Stimulated activated CD8-positive, alpha-beta memory T cell treated with anti-CD3 and anti-CD28 coated beads, Interleukin-12 subunit alpha, Interleukin-12 subunit beta, amount 100 ng/mL, for 24 hours (primary cell): Measurements from ENCODE around the gene HPDL.

Source experiments
- DNase-seq: peaks from one replicate; pipeline ENCODE4 v3.0.0-alpha.2; 2020; ENCODE audit errors: extremely low read depth

The HPDL gene

DNA sequence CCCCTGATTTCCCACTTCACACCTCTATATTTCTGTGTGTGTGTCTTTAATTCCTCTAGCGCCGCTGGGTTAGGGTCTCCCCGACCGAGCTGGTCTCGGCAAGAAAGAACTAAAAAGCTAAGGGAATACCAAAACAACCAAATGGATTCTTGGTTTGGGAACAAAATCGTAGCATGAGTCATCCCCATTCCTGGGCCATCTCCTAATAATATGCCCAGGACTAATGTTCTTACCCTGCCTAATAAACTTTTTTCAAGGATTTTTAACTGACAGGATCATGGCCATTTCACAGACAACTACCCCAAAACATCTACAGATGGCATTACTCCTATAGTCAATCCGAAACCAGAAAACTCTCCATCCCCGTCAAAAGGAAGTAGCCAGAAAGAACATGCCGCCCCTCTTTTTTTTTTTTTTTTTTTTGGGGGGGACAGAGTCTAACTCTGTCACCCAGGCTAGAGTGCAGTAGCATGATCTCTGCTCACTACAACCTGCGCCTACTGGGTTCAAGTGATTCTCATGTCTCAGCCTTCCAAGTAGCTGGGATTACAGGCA, 4.1 kb upstream of the HPDL start:
- no peak for DNase-seq

DNA sequence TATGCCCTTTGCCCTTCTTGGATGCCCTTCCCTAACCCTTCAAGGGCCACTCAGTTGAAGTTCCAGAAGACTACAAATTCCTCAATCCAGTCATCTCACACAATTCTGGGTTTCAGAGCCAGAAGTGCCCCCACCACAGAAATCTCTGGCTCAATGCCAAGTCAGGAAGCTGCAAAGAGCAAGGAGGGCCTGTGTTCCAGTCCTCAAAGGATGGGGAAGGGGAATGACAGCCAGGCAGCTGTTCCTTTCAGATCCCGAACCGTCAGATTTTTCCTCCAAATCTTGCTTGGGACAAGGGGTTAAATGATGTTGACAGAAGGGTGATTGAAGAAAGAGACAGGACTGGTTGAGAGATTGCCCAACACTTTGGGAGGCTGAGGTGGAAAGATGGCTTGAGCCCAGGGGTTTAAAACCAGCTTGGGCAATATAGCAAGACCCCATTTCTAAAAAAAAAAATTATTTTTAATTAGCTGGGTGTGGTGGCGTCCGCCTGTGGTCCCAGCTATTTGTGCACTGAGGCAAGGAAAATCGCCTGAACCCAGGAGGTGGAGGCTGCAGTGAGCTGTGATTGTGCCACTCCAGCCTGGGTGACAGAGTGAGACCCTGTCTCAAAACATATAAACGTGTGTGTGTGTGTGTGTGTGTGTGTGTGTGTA, 716 bp upstream of the HPDL start:
- DNase-seq: no peak

DNA sequence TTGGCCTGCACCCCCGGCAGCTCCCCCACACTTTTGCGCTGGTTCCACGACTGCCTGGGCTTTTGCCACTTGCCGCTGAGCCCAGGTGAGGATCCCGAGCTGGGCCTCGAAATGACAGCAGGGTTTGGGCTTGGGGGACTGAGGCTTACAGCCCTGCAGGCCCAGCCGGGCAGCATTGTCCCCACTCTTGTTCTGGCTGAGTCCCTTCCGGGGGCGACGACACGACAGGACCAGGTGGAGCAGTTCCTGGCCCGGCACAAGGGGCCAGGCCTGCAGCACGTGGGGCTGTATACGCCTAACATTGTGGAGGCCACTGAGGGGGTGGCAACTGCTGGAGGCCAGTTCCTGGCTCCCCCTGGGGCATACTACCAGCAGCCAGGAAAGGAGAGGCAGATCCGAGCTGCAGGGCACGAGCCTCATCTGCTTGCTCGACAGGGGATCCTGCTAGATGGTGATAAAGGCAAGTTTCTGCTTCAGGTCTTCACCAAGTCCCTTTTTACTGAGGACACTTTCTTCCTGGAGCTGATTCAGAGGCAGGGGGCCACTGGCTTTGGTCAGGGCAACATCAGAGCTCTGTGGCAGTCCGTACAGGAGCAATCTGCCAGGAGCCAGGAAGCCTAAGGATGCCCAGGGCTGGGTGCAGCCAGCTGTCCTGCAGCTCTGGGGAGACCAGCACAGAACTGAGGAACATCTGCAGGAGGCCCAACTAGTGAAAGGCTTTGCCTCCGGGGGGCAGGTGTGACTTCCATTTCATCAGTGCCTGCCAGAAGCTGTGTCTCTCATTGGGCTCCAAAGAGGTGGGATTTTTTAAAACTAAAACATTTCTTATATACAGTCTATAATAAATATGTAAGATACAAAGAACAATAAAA, 1.2 kb downstream of the HPDL start:
- DNase-seq: no peak

DNA sequence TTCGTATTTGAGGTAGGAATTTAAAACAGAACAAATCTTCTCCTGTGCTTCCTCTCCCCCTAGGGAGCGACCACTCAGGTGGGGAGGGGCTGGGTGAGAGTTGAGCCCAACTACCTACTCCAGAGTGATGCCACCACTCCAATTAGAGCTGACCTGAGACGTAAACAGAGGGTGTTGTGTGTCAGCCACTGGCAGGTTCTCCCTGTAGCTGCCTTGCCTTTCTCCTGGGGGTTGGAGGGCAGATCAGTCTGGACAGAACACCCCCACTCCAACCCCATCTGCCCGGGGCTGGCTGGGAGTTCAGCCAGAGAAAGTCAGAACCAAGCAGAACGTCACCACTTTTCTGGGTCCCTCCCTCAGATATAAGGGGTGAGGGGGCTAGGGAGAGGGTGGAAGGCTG, 2.0 kb downstream of the HPDL start:
- DNase-seq: no peak

DNA sequence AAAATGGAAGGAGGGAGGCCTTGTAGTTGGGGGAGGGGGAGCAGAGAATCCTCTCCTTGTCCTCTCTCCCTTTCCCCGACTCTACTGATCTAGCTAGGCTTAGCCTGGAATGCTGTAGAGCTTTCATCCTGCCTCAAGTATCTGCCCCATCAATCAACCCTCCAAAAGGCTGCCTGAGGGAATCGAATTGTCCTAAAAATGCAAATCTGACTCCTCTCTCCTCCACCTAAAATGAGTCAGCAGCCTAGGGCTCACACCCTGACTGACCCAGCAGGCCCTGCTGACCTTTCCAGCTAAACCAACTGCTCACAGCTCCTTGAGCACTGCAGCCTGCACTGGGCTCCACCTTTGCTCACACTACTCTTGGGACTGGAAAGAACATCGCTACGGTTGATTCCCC, 2.8 kb downstream of the HPDL start:
- no peak for DNase-seq

DNA sequence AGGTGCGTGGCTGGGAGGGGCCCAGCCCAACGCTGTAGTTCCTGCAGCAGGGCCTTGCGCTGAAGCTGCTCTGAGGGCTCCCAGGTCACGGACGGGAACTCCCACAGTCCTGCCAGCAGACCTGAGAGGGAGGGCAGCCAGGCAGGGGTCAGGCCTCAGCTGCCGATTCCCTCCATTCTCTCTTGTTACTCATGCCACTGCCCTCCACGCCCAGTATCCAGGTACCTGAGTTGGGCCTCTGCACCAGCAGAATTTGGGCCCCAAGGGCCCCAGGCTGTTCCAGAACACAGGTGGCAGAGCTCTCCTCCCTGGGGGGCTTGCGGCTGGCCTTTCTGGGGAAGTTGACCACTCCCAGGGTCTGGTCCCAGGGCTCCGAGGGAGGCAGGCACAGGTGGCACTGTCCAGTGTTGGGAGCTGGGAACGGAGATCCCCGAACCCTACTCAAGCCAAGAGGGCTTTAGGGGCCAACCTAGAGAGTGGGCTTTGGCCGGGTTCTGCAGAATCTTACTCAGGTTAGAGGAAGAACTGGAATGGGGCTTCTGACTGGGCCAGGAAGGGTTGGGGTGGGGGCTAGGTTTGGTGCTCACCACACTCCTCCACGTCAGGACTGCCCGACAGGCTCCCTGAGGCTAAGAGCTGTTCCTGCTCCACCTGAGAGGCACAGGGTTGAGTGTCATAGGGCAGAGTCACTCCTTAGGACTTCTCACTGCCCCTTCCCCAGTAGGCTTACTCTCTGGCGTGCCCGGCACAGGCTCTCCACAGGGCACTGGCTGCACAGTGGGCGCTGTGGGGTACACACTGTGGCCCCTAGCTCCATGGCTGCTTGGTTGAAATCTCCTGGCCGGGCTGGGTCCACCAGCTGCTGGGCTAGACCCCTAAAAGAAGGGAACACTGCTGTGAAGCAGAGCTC, 5.0 kb downstream of the HPDL start:
- no peak for DNase-seq

DNA sequence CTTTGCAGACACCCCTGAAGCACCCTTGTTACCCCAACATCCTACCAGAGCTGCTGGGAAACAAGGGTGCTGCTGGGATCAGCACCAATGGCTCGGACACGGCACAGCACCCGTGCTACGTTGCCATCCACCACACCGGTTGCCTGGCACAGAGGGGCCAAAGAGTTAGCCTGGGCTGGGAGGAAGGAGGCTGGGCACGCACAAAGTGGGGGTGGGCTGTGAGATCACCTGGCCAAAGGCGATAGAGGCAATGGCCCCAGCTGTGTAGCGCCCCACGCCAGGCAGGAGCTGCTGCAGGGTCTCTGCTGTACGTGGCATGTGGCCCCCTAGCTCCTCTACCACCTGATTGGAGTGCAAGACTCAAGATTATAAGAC, 5.6 kb downstream of the HPDL start:
- DNase-seq: no peak

DNA sequence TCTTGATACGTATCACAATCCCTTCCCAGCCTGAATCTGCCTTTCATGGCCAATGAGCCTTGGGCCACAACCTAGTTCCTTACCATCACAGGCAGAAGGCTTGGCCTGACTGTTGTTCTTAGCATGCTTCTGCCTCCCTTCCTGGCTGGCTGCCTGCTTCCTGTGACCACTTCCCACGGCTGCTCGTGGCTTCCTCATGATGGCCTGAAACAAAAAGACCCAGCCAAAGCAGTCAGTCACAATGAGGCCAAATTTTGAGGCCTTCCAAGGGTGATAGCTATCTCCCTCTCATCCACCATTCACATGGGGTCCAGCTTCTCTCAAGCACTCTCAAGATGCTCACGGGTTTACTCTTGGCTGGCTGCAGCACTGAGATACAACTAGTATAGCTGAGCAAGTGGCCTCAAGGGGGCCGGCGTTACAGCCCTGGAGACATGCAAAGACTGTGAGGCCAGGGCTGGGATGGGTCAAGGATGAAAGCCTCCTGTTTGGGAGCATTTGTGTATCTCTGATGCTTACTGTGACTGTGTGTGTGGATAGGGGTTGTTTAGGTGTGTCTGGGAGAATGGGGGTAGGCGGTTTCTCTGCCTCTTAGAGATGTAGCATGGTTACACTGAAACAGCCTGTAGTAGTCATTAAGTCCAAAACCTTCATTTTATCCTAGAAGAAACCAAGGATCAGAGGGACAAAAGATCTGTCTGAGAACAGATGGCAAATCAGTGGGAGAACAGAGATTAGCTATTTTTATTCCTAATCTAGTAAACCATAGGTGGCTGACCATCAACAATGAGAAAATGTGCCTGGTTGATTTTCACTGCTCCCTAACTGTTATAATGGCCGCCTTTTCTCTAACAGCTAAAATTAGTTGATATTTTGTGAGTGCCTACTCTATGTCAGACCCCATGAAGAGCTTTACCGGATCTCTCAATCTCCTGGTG, 7.9 kb downstream of the HPDL start:
- no peak for DNase-seq

DNA sequence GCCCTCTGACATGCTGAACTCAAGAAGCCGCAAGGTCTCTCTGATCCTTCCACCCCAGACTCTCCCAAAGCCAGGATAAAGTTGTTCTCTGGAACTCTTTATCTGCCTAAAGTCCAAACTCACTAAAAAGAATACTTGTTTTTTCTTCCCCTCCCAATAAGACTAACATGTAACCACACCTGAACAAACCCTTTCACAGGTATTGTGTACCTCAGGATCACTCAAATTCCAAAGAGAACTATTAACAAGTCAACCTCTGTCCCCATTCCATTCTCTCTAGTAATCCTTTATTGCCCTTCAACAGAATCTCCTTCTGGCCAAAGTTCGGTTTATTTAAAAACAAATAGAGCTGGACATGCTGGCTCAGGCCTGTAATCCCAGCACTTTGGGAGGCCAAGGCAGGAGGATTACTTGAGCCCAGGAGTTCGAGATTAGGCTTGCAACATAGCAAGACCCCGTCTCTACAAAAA, 9.2 kb downstream of the HPDL start:
- DNase-seq: no peak

DNA sequence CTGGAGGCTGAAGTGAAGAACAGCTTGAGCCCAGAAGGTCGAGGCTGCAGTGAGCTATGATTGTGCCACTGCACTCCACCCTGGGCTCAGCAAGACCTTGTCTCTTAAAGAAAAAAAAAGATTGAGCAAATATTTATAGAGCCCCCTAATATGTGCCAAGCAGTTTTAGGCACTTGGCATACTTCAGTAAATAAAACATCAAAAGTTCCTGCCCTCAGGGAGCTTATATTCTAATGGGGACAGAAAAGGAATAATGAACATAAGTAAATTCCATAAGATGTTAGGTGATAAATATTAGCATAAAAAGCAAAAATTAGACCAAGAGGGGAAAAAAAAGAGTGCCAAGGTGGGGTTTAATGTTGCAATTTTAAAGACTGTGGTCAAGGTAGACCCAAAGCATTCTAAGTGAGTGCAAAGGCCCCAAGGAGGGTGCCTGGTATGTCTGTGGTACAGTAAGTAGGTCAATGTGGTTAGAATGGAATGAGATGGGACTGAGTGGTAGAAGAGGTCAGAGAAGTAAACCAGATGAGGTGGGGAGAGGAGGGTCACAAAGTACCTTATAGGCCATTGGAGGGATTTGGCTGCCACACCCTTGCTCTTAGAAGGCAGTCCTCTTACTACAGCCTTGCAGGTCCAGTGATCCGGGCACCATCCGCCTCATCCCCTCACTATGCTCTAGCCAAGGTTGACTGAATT, 11.1 kb downstream of the HPDL start:
- no peak for DNase-seq

DNA sequence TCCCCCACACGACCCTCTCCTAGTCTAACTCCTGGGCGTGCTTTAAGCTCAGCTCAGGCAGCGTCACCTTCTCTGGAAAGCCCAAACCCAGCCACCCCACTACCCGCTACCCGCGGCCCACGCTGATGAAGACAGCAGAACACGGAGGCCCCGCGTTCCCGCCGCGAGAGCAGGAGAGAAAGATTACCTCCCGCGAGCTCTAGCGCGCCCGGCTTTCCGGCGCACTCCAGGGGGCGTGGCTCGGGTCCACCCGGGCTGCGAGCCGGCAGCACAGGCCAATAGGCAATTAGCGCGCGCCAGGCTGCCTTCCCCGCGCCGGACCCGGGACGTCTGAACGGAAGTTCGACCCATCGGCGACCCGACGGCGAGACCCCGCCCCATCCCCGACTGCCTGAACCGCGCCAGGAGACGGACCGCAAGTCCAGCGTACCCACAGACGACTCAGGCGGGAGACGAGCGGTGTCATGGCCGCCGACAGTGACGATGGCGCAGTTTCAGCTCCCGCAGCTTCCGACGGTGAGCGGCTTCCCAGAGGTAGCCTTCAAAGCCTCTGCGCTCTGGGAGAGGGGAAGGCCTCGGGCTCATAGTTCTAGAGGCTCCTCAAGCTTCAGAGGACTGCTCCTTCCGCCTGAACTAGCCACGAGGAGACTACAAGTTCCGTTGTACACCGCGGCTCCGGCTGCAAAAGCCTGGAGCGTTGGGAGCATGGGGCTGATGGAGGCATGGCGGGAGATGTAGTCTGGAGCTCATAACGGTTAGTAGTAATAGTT, 13.3 kb downstream of the HPDL start, which contains the start of the genes MUTYH and TOE1:
TSS of gene MUTYH (minus strand) at position 652 of the 770 bp plus-strand sequence. CDS start 5,935 bp downstream, outside the sequence.
TSS of gene TOE1 (plus strand) at position 382 of the 770 bp plus-strand sequence. CDS start at position 465, 83 bp downstream.
- peak; percentile 90 for DNase-seq

DNA sequence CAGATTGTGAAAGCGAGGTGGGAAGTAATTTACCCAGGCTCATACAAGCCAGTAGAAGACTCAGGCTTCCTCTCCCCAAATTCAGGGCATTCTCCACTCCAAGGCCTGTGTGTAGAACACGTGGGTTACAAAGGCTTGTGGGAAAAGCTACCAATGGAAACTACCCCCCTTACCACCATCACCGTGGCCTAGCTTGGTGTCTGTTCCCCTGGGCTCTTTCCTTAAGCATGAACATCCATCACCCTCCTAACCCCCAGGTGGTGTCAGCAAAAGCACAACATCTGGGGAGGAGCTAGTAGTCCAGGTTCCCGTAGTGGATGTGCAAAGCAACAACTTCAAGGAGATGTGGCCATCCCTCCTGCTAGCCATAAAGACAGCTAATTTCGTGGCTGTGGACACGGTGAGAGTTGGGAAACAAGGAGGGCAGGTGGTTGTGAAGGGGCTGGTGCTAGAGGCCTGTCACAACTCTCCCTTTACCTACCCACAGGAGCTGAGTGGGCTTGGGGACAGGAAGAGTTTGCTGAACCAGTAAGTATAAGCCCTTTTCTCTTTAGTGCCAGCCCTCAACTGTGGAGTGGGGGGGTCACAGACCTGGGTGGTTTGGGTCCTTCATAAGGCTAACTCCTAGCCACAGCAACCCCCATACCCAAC, 14.2 kb downstream of the HPDL start:
- no peak for DNase-seq

DNA sequence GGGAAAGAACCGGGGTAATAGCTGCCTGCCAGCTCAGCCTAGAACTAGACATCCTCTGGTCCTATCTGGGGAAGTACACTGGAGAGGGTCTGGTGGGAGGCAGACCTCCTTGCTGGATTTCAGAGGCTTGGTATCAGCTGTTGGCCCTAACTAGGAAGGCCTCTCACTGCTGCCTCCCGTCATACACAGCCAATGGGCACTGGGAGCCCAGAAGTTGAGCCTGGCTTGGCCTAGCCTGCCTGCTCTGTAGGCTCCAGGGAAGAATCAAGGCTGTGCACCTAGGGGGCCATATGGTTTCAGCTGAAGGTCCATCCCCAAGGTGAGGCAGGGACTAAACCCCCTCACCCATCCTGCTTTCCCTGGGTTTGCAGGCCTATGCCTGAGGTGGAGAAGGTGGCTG, 17.8 kb downstream of the HPDL start:
- no peak for DNase-seq

DNA sequence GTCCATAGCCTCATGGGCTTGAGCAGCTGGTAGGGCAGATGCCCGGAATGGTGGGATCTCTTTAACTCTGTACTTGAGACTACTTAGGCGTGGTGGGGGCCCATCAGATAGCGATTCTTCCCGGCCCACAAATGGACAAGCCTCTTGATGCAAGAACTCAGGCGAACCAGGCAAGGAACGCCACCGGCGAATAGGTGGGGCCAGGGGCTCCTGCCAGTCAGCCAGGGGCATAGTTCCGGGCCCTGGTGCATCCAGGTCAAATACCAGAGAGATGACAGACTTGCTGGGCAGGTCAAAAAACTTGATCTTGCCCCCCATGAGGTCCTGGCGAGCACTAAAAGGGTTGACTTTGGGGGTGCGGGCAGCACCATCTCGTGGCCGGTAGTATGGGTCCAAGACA, 18.3 kb downstream of the HPDL start:
- DNase-seq: no peak

DNA sequence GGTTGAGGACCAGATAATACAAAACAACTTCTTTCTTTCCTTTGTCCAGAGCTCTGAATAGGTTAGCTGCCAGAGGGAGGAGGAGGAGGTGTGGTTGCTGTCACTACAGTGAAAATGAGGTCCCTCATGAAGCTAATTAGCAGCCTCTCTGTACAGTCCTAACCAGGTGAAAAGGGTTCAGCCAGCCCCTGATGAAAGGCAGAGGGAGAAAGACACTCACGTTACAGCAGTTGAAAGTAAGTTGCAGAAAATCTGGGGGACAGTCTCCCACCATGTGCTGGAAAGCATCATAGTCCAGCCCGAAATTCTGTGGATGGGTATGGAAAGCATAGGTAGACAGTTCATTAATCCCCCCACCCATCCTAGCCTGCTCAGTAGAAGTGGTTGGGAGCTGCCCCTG, 19.8 kb downstream of the HPDL start:
- DNase-seq: no peak

DNA sequence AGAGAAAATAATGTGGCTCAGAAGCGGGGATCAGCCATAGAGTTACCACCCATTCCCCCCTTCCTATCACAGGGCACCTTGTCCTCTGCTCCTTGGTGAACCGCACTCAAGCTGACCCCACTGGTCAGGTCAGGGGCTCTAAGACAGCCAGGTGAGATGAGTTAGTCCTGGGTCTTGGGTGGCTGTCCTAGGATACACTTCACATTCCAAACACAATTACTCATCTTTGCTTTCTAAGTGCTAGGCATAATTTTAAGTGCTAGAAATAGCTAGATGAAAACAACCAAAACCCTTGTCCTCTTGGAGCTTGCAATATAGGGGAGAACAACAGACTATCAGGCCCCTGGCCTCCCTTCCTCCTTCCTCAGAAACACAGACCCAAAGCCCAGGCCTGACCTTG, 21.3 kb downstream of the HPDL start:
- DNase-seq: no peak

DNA sequence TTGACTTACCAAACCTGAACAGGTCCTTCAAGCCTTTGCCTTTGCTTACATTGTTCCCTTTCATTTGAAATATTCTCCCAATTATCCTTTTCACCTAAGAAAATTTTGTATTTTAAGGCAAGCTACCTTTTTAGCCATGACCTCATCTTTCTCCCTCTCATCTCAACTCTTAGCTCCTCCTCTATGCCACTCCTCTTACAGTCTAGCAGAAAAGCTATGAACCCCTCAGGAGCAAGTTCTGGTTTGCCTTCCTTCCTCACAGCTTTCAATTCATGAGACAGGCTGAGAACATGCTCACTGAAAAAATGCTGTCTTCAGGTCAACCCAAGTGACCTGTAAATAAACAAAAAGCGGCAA, 21.9 kb downstream of the HPDL start:
- no peak for DNase-seq

DNA sequence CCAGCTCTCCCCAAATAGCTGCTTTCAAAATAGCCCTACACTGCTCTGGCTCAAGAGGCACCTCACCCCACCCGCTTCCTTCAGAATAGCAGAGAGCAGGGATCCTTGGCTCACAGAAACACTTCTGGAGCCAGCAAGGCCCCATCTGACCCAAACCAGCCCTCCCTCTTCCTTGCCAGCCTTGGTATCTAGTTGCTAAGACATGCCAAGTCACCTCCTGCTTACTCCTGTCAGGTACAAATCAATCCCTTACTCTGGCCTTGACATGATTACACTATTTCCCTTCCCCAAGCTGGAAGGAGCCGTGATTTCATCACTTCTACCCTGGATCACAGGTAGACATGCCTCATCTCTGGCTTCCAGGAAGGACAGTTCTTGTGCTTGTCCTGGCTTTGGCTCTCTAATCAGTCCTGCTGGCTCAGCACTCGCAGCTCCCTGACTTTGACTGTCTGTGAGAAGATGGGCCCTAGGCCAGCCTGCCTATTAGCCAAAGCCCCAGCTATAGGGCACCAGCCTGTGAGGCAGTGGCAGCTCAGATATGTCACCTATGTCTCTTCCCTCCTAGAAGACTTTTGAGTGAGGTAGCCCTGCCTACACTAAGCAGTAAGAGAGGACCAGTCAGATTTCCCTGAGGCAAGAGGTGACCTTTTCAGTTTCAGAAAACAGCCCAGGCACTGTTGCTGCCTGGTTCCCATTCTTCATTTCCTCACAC, 22.4 kb downstream of the HPDL start:
- DNase-seq: no peak
